Measurements from ENCODE around the gene TMEM18.

Gene TMEM18

DNA sequence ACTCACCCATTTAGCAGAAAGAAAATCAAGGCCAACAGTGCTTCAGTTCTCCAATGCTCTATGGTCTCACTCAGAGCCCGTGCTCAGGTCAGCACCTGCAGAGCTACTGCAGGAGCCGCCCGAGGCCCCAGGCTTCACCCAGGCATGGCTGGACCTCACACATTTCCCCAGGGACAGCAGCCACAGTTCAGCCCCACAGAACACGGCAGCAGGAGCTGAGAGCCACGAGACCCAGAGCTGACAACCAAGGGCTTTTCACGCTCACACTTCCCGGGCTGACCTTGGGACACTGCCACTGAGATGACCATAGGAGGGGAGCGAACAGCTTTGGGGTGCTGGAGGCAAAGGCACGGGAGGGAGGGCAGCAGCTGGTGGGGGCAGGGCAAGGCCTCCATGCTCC, 4.2 kb downstream of the TMEM18 start:
- no peaks in the 10 kb centered on the region for H3K27me3 ChIP-seq (ENCODE audit: insufficient read depth, low read length)
- no peak overlapping the region for H2AFZ ChIP-seq (ENCODE audit: low read length, unreplicated experiment)
- peaks cover 4% of the 10 kb centered on the region; the same call in 1 of the 2 replicates for H3K36me3 ChIP-seq (ENCODE audit: insufficient read depth, low read length)
- H3K4me3 ChIP-seq (ENCODE audit: low read depth, low read length) = no peak overlapping the region
- H3K79me2 ChIP-seq (ENCODE audit: control insufficient read depth, insufficient read depth, low read length, unreplicated experiment) = peaks cover 19% of the 10 kb centered on the region
- peak overlapping the region; percentile 66 for H3K27ac ChIP-seq (ENCODE audit: low read depth, low read length)
- H3K4me1 ChIP-seq (ENCODE audit: control insufficient read depth, insufficient read depth, low read length, unreplicated experiment) = peaks cover 38% of the 10 kb centered on the region

- Histone ChIP-seq H3K79me2 (ENCODE audit: control insufficient read depth, insufficient read depth, low read length, unreplicated experiment) (peaks cover 19% of the 10 kb centered on the region), H3K27ac (ENCODE audit: low read depth, low read length) (no peak overlapping the region), H3K36me3 (ENCODE audit: insufficient read depth, low read length) (peaks cover 7% of the 10 kb centered on the region; the same call in 1 of the 2 replicates), H3K27me3 (ENCODE audit: insufficient read depth, low read length) (no peaks in the 10 kb centered on the region), H2AFZ (ENCODE audit: low read length, unreplicated experiment) (no peak overlapping the region), H3K4me3 (ENCODE audit: low read depth, low read length) (no peak overlapping the region), H3K4me1 (ENCODE audit: control insufficient read depth, insufficient read depth, low read length, unreplicated experiment) (peaks cover 38% of the 10 kb centered on the region)
Observed at GRCh38 chr2:672606-672905, 4.7 kb downstream of the TMEM18 start.

DNA sequence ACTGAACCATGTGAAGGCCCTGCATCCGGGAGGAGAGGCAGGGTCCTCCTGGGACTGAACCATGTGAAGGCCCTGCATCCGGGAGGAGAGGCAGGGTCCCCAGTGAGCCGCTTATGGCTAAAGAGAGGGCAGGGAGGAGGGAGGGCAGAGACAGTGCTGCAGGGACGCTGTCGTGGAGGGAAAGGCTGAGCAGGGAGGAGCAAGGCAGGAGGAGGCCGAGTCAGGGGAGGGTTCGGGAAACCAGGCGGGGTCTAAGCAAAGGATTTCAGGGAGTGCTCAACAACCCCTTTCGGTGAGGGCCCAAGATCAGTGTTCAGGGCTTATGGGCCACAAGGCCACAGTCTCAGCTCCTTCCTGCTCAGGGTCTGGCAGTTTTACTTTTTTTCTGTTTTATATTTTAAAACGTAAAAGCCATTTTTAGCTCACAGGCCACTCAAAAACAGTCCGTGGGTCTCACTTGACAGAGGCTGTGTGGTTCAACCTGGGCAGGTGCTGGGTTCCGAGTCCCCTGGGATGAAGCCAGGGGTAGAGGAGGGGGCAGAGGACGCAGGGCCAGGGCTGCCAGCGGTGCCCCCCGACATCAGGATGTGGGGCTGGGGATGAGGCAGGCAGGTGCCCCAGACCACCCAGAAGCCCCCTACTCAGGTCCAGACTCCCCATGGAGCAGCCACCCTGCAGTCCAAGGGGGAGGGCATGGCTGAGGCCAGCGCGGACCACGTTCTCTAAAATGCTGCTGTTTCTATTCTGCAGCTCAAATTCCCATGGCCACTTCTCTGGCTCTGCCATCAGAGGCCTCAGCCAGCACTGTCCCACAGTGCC, 5.2 kb downstream of the TMEM18 start:
- H3K4me3 ChIP-seq (ENCODE audit: low read depth, low read length) = no peak overlapping the region
- no peaks in the 10 kb centered on the region for H3K27me3 ChIP-seq (ENCODE audit: insufficient read depth, low read length)
- H3K79me2 ChIP-seq (ENCODE audit: control insufficient read depth, insufficient read depth, low read length, unreplicated experiment) = peaks cover 19% of the 10 kb centered on the region
- peaks cover 7% of the 10 kb centered on the region; the same call in 1 of the 2 replicates for H3K36me3 ChIP-seq (ENCODE audit: insufficient read depth, low read length)
- H3K27ac ChIP-seq (ENCODE audit: low read depth, low read length) = no peak overlapping the region
- H3K4me1 ChIP-seq (ENCODE audit: control insufficient read depth, insufficient read depth, low read length, unreplicated experiment) = peaks cover 38% of the 10 kb centered on the region
- no peak overlapping the region for H2AFZ ChIP-seq (ENCODE audit: low read length, unreplicated experiment)

- peaks cover 12% of the 10 kb centered on the region; the same call in 1 of the 2 replicates for H3K36me3 ChIP-seq (ENCODE audit: insufficient read depth, low read length)
- no peaks in the 10 kb centered on the region for H3K27me3 ChIP-seq (ENCODE audit: insufficient read depth, low read length)
- H3K27ac ChIP-seq (ENCODE audit: low read depth, low read length) = no peak overlapping the region
- peaks cover 38% of the 10 kb centered on the region for H3K4me1 ChIP-seq (ENCODE audit: control insufficient read depth, insufficient read depth, low read length, unreplicated experiment)
- H2AFZ ChIP-seq (ENCODE audit: low read length, unreplicated experiment) = no peak overlapping the region
- peaks cover 19% of the 10 kb centered on the region for H3K79me2 ChIP-seq (ENCODE audit: control insufficient read depth, insufficient read depth, low read length, unreplicated experiment)
- no peak overlapping the region for H3K4me3 ChIP-seq (ENCODE audit: low read depth, low read length)
Observed at GRCh38 chr2:671072-671471, 6.1 kb downstream of the TMEM18 start.

DNA sequence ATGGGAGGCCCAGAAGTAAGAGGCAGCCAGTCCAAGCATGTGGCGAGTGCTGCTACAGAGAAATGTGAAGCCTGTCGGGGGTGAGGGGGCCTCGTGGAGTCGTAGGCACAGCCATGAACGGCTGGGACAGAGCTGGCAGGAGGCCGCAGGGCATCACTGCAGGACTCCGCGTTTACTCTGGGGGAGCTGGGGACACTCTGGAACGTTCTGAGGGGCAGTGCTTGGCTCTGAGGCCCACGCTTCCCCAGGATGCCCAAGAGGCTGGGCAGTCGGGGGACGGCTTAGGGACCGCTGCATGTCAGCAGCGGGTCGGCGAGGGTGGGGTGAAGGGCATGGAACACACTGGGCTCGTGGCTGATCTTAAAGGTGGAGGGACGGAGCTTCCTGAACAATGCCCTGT, 6.6 kb downstream of the TMEM18 start:
- Histone ChIP-seq H3K4me1 (ENCODE audit: control insufficient read depth, insufficient read depth, low read length, unreplicated experiment) (peaks cover 36% of the 10 kb centered on the region), H3K79me2 (ENCODE audit: control insufficient read depth, insufficient read depth, low read length, unreplicated experiment) (peaks cover 17% of the 10 kb centered on the region), H3K27ac (ENCODE audit: low read depth, low read length) (no peak overlapping the region), H3K4me3 (ENCODE audit: low read depth, low read length) (no peak overlapping the region), H3K27me3 (ENCODE audit: insufficient read depth, low read length) (no peaks in the 10 kb centered on the region), H3K36me3 (ENCODE audit: insufficient read depth, low read length) (peaks cover 16% of the 10 kb centered on the region; the same call in 1 of the 2 replicates), H2AFZ (ENCODE audit: low read length, unreplicated experiment) (no peak overlapping the region)

DNA sequence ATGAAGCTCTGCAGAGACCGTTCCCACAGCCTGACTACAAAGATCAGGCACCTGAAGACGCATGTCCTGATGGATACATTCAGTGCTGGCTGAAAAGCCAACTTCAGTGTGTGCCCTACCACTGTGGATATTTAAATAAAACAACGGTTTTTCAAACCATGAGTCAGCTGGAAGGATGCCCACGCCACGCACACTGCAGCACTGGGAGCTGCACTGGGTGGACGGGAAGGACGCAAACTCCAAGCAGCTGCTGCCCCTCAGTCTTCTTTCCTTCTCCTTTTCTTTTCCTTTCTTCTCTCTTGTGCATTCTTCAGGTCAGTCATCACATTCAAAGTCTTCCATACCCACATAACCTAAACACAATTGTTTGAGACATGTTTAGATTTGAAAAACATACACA, 7.9 kb downstream of the TMEM18 start:
- no peak overlapping the region for H3K27ac ChIP-seq (ENCODE audit: low read depth, low read length)
- H3K27me3 ChIP-seq (ENCODE audit: insufficient read depth, low read length) = no peaks in the 10 kb centered on the region
- H3K4me1 ChIP-seq (ENCODE audit: control insufficient read depth, insufficient read depth, low read length, unreplicated experiment) = peaks cover 23% of the 10 kb centered on the region
- peaks cover 20% of the 10 kb centered on the region; the same call in 1 of the 2 replicates for H3K36me3 ChIP-seq (ENCODE audit: insufficient read depth, low read length)
- H3K79me2 ChIP-seq (ENCODE audit: control insufficient read depth, insufficient read depth, low read length, unreplicated experiment) = peaks cover 8% of the 10 kb centered on the region
- no peak overlapping the region for H2AFZ ChIP-seq (ENCODE audit: low read length, unreplicated experiment)
- H3K4me3 ChIP-seq (ENCODE audit: low read depth, low read length) = no peak overlapping the region

GRCh38 chr2:668000-668398, 9.2 kb downstream of the TMEM18 start:
- no peaks in the 10 kb centered on the region for H3K27me3 ChIP-seq (ENCODE audit: insufficient read depth, low read length)
- peaks cover 2% of the 10 kb centered on the region for H3K79me2 ChIP-seq (ENCODE audit: control insufficient read depth, insufficient read depth, low read length, unreplicated experiment)
- H2AFZ ChIP-seq (ENCODE audit: low read length, unreplicated experiment) = no peak overlapping the region
- H3K4me3 ChIP-seq (ENCODE audit: low read depth, low read length) = no peak overlapping the region
- no peak overlapping the region for H3K27ac ChIP-seq (ENCODE audit: low read depth, low read length)
- H3K4me1 ChIP-seq (ENCODE audit: control insufficient read depth, insufficient read depth, low read length, unreplicated experiment) = peaks cover 9% of the 10 kb centered on the region
- H3K36me3 ChIP-seq (ENCODE audit: insufficient read depth, low read length) = peaks cover 20% of the 10 kb centered on the region; the same call in 1 of the 2 replicates

- H2AFZ ChIP-seq (ENCODE audit: low read length, unreplicated experiment) = no peak overlapping the region
- peaks cover 20% of the 10 kb centered on the region; the same call in 1 of the 2 replicates for H3K36me3 ChIP-seq (ENCODE audit: insufficient read depth, low read length)
- no peak overlapping the region for H3K4me3 ChIP-seq (ENCODE audit: low read depth, low read length)
- H3K79me2 ChIP-seq (ENCODE audit: control insufficient read depth, insufficient read depth, low read length, unreplicated experiment) = no peaks in the 10 kb centered on the region
- no peak overlapping the region for H3K27ac ChIP-seq (ENCODE audit: low read depth, low read length)
- H3K27me3 ChIP-seq (ENCODE audit: insufficient read depth, low read length) = no peaks in the 10 kb centered on the region
- H3K4me1 ChIP-seq (ENCODE audit: control insufficient read depth, insufficient read depth, low read length, unreplicated experiment) = peaks cover 5% of the 10 kb centered on the region
Observed at GRCh38 chr2:667332-667999, 9.7 kb downstream of the TMEM18 start.

DNA sequence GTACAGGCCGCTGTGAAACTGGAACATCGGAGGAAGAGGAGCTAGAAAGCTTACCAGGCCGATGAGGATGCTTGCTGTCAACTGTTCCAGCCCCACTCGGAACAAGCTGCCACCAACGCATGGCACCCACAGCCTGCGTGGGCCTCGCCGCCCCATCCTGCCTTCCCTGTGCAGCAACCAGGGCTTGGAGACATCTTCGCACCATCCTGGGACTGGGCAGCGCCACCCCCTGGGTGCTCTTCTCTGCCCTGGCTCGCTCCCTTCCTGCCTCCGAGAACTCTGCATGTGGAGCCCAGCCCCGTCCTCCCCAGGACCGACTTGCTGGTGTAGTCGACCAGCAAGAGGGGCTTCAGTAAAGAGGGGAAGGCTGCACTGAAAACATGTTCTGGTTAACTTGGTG, 10.8 kb downstream of the TMEM18 start:
- Histone ChIP-seq H2AFZ (ENCODE audit: low read length, unreplicated experiment) (no peak overlapping the region), H3K4me1 (ENCODE audit: control insufficient read depth, insufficient read depth, low read length, unreplicated experiment) (peaks cover 5% of the 10 kb centered on the region), H3K4me3 (ENCODE audit: low read depth, low read length) (no peak overlapping the region), H3K27ac (ENCODE audit: low read depth, low read length) (no peak overlapping the region), H3K79me2 (ENCODE audit: control insufficient read depth, insufficient read depth, low read length, unreplicated experiment) (no peaks in the 10 kb centered on the region), H3K27me3 (ENCODE audit: insufficient read depth, low read length) (no peaks in the 10 kb centered on the region), H3K36me3 (ENCODE audit: insufficient read depth, low read length) (peaks cover 20% of the 10 kb centered on the region; the same call in 1 of the 2 replicates)

GRCh38 chr2:665340-666073, 11.7 kb downstream of the TMEM18 start:
- Histone ChIP-seq H2AFZ (ENCODE audit: low read length, unreplicated experiment) (no peak overlapping the region), H3K36me3 (ENCODE audit: insufficient read depth, low read length) (peaks cover 20% of the 10 kb centered on the region; the same call in 1 of the 2 replicates), H3K4me1 (ENCODE audit: control insufficient read depth, insufficient read depth, low read length, unreplicated experiment) (peaks cover 5% of the 10 kb centered on the region), H3K79me2 (ENCODE audit: control insufficient read depth, insufficient read depth, low read length, unreplicated experiment) (no peaks in the 10 kb centered on the region), H3K27ac (ENCODE audit: low read depth, low read length) (no peak overlapping the region), H3K4me3 (ENCODE audit: low read depth, low read length) (no peak overlapping the region), H3K27me3 (ENCODE audit: insufficient read depth, low read length) (peaks cover 8% of the 10 kb centered on the region)

Data from ACC112 (cell line).